Measurements from ENCODE around the gene AKAP8.

- TF ChIP-seq CTCF (IDR thresholded peaks at IDR 0.05) (no peak), POLR2AphosphoS5 (IDR thresholded peaks at IDR 0.05; ENCODE audit: low read depth, low read length) (no peak; the same call in 1 of the 2 replicates)
Measured at GRCh38 chr19:15379999-15380647, 536 bp upstream of the AKAP8 start.
